Measurements from ENCODE around the gene NID1. TPM values are rescaled to one million over a fixed set of nuclear protein-coding genes. Genes with fewer than 3 reads are reported as not detected.
"Not testable (repeated sequence)": the region's sequence is repeated elsewhere in the genome, so short reads cannot be mapped to it uniquely, and the experiment has no call there.

NID1 gene
- total and polyA plus RNA-seq, 10 donors, result 6.8 to 178 (median 81.2) TPM

DNA sequence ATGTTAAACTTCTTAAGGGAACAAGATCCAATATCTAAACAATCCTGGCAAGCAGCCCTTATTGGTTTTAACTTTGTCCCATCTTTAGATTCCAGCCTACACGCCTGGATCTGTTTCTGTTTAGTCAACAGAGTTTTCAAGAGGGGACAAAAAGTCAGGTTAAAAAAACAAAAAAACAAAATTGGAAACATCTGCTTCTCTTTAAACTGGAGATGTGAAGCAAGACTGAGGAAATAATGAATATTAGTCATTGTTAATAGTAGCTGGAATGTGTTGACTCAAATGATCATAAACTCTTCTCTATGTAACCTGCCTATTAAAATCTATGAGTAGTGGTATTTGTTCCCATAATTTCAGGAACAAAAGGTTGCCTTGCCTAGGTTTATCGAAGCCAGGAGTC is 55.0 kb downstream of the NID1 start:
- Histone ChIP-seq H3K4me1 (peaks cover 0 to 5% (median 0%) of the 10 kb centered on the region in 6 donors), H3K27ac (peak overlapping the region in 4 of 8 donors; percentile 38 to 62 (median 43)), H3K9me3 (no peaks in the 10 kb centered on the region), H3K27me3 (replicated peaks in 1 of 7) (no peaks in the 10 kb centered on the region), H3K36me3 (peaks cover 0 to 60% (median 0%) of the 10 kb centered on the region in 6 donors), H3K4me3 (no peak overlapping the region)
- TF ChIP-seq CTCF (IDR thresholded peaks at IDR 0.05 in 8 of 11, conservative IDR thresholded peaks at IDR 0.05 in 3 of 11) (no peak), POLR2AphosphoS5 (IDR thresholded peaks at IDR 0.05) (no peak), POLR2A (IDR thresholded peaks at IDR 0.05) (no peak)
- intact Hi-C loops (cut with DNase I; ENCODE audit: low total_unique reads), result no loop called here
- no peak for DNase-seq
- 68 to 82% (median 76%) methylated on average over 2 of the region's 2 CpGs for WGBS, 5 donors

GRCh38 chr1:236009191-236009590 is 55.7 kb downstream of the NID1 start:
- Histone ChIP-seq H3K27ac (peak overlapping the region in 3 of 8 donors; percentile 16 to 38 (median 21)), H3K4me1 (peaks cover 0 to 5% (median 0%) of the 10 kb centered on the region in 6 donors), H3K4me3 (no peak overlapping the region), H3K36me3 (peaks cover 0 to 55% (median 0%) of the 10 kb centered on the region in 6 donors), H3K27me3 (replicated peaks in 1 of 7) (no peaks in the 10 kb centered on the region), H3K9me3 (no peaks in the 10 kb centered on the region)
- intact Hi-C loops (cut with DNase I; ENCODE audit: low total_unique reads), result no loop called here
- 49 to 79% (median 75%) methylated on average over 4 to 5 of the region's 5 CpGs for WGBS, 5 donors
- TF ChIP-seq POLR2AphosphoS5 (IDR thresholded peaks at IDR 0.05) (no peak), POLR2A (IDR thresholded peaks at IDR 0.05) (no peak), CTCF (IDR thresholded peaks at IDR 0.05 in 8 of 11, conservative IDR thresholded peaks at IDR 0.05 in 3 of 11) (no peak)
- DNase-seq, result no peak

DNA sequence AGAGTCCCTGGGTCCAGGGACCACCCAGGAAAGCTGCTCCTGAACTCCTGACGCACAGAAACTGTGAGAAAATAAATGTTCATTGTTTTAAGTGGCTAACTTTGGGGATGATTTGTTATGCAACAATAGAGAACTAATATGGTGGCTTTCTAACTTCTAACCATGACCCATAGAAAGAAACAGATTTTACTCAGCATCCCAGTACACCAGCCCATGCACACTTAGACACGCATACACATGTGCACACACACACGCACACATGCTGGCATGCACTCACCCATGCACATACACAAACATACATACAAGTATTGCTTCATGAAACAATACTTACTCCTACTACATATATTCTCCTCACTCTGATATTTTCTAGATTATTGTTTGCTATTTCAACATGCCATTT is 57.1 kb downstream of the NID1 start:
- WGBS, 5 donors, result 93 to 98% (median 95%) methylated on average over 3 of the region's 3 CpGs
- no peak overlapping the region for H3K27ac ChIP-seq

GRCh38 chr1:236003058-236003457 is 61.8 kb downstream of the NID1 start:
- intact Hi-C loops (cut with DNase I; ENCODE audit: low total_unique reads); H3K4me3 ChIP-seq; H3K27ac ChIP-seq; H3K9me3 ChIP-seq; DNase-seq; H3K27me3 ChIP-seq (replicated peaks in 1 of 7): not testable (repeated sequence)
- Histone ChIP-seq H3K36me3 (peaks cover 0 to 12% (median 0%) of the 10 kb centered on the region in 6 donors), H3K4me1 (peaks cover 0 to 27% (median 12%) of the 10 kb centered on the region in 6 donors)
- WGBS, 5 donors, result 75 to 93% (median 83%) methylated on average over 9 of the region's 9 CpGs

More for the DNA sequence above, 57.1 kb downstream of the NID1 start:
- DNase-seq, result no peak
- H3K27me3 ChIP-seq (replicated peaks in 1 of 7), result no peaks in the 10 kb centered on the region
- no peak for TF ChIP-seq POLR2A (IDR thresholded peaks at IDR 0.05)
- intact Hi-C loops (cut with DNase I; ENCODE audit: low total_unique reads), result no loop called here
- H3K4me3 ChIP-seq, result no peak overlapping the region
- peaks cover 0 to 5% (median 0%) of the 10 kb centered on the region in 6 donors for H3K4me1 ChIP-seq
- H3K9me3 ChIP-seq, result no peaks in the 10 kb centered on the region
- peaks cover 0 to 41% (median 0%) of the 10 kb centered on the region in 6 donors for H3K36me3 ChIP-seq

DNA sequence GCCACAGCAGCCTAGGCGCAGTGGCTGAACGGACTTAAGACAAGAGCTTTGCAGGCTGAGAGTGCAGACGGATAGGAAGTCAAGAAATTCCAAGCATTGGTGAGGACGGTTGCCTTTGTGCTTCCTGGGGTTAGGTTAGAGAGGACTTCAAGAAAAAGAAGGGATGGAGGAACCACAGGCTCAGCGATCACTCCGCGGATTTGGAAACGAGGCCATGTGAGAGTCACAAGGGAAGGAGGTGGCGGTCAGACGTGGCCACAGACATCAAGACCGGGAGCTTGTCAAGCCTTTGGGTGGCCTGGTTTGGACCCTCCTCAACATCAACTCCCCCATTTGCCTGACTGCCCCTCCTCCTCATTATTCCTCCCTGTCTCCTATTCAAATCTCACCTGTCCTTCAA is 62.3 kb downstream of the NID1 start:
- H3K4me3 ChIP-seq, result no peak overlapping the region
- no peak for TF ChIP-seq POLR2A (IDR thresholded peaks at IDR 0.05)
- no peak for TF ChIP-seq POLR2AphosphoS5 (IDR thresholded peaks at IDR 0.05)
- TF ChIP-seq CTCF (IDR thresholded peaks at IDR 0.05 in 8 of 11, conservative IDR thresholded peaks at IDR 0.05 in 3 of 11), result no peak
- DNase-seq, result no peak
- WGBS, 5 donors, result 82 to 93% (median 88%) methylated on average over 11 of the region's 11 CpGs
- H3K9me3 ChIP-seq, result no peaks in the 10 kb centered on the region
- intact Hi-C loops (cut with DNase I; ENCODE audit: low total_unique reads), result no loop called here
- H3K4me1 ChIP-seq, result peaks cover 0 to 29% (median 12%) of the 10 kb centered on the region in 6 donors
- no peaks in the 10 kb centered on the region for H3K27me3 ChIP-seq (replicated peaks in 1 of 7)
- peak overlapping the region in 1 of 8 donors; percentile 55 for H3K27ac ChIP-seq
- H3K36me3 ChIP-seq, result peaks cover 0 to 7% (median 0%) of the 10 kb centered on the region in 6 donors

All from spleen (tissue), 11 donors.